Immature natural killer cell (primary cell): ENCODE data around the gene GALNTL6. TPM values are rescaled to one million over a fixed set of nuclear protein-coding genes. Genes with fewer than 3 reads are reported as not detected.

Source experiments
- DNase-seq, 3 donors: peaks; one replicate each; pipeline ENCODE4 v3.0.0; 2022; ENCODE audit warnings: mixed read lengths in 1 of 3
- H3K27ac Mint-ChIP-seq, 6 donors: one replicate each; pipeline ENCODE4 v1.8.0; 2020; ENCODE audit warnings: mixed read lengths in 6 of 6, mild to moderate bottlenecking in 5 of 6, inconsistent platforms in 4 of 6, moderate library complexity in 3 of 6
- H3K27me3 Mint-ChIP-seq, 3 donors: one replicate each; pipeline ENCODE4 v1.8.0; 2020 to 2021; ENCODE audit warnings: low read depth in 3 of 3, mild to moderate bottlenecking in 3 of 3, mixed read lengths in 3 of 3, moderate library complexity in 3 of 3, inconsistent platforms in 1 of 3
- H3K36me3 Mint-ChIP-seq, 3 donors: one replicate each; pipeline ENCODE4 v1.8.0; 2020; ENCODE audit warnings: mixed read lengths in 3 of 3, inconsistent platforms in 2 of 3, mild to moderate bottlenecking in 2 of 3
- H3K4me1 Mint-ChIP-seq, 2 donors: one replicate each; pipeline ENCODE4 v1.8.0; 2020; ENCODE audit warnings: inconsistent platforms in 2 of 2, mild to moderate bottlenecking in 2 of 2, mixed read lengths in 2 of 2, moderate library complexity in 1 of 2
- H3K4me3 Mint-ChIP-seq, 5 donors: one replicate each; pipeline ENCODE4 v1.8.0; 2020; ENCODE audit warnings: mild to moderate bottlenecking in 5 of 5, mixed read lengths in 5 of 5, inconsistent platforms in 3 of 5, moderate library complexity in 3 of 5
- H3K9me3 Mint-ChIP-seq, 6 donors: one replicate each; pipeline ENCODE4 v1.8.0; 2020; ENCODE audit warnings: mild to moderate bottlenecking in 6 of 6, mixed read lengths in 6 of 6, inconsistent platforms in 4 of 6, moderate library complexity in 3 of 6
- polyA plus RNA-seq, 3 donors: library from polyadenylated mRNA; unstranded; fragments of 300-500 nt; fragmentation: Illumina TruSeq; gene quantifications; one replicate each; pipeline ENCODE4 v1.2.3, GENCODE V29; 2021

GALNTL6 gene
- polyA plus RNA-seq, 3 donors from 2014 or later, result not detected

GRCh38 chr4:171924746-171925376 lies 111.7 kb downstream of the GALNTL6 start:
- no peaks in the 10 kb centered on the region for H3K4me1 Mint-ChIP-seq
- H3K36me3 Mint-ChIP-seq, result peaks cover 0 to 3% (median 0%) of the 10 kb centered on the region in 3 donors
- H3K4me3 Mint-ChIP-seq, result no peak overlapping the region
- no peak overlapping the region for H3K27ac Mint-ChIP-seq
- DNase-seq, result no peak
- H3K9me3 Mint-ChIP-seq, result peaks cover 1 to 24% (median 7%) of the 10 kb centered on the region in 6 donors
- peaks cover 0 to 3% (median 0%) of the 10 kb centered on the region in 3 donors for H3K27me3 Mint-ChIP-seq

- no peak for DNase-seq
- no peaks in the 10 kb centered on the region for H3K27me3 Mint-ChIP-seq
- H3K9me3 Mint-ChIP-seq, result peaks cover 3 to 33% (median 9%) of the 10 kb centered on the region in 6 donors
- no peaks in the 10 kb centered on the region for H3K4me1 Mint-ChIP-seq
- no peak overlapping the region for H3K27ac Mint-ChIP-seq
- peaks cover 0 to 3% (median 0%) of the 10 kb centered on the region in 3 donors for H3K36me3 Mint-ChIP-seq
- H3K4me3 Mint-ChIP-seq, result no peak overlapping the region
These were observed 115.1 kb downstream of the GALNTL6 start for GRCh38 chr4:171928336-171928735.

- Mint-ChIP-seq H3K36me3 (peaks cover 0 to 3% (median 0%) of the 10 kb centered on the region in 3 donors), H3K4me1 (no peaks in the 10 kb centered on the region), H3K27ac (no peak overlapping the region), H3K4me3 (no peak overlapping the region), H3K9me3 (peaks cover 3 to 28% (median 9%) of the 10 kb centered on the region in 6 donors), H3K27me3 (peaks cover 0 to 2% (median 0%) of the 10 kb centered on the region in 3 donors)
- DNase-seq, result no peak
These were observed 116.3 kb downstream of the GALNTL6 start for GRCh38 chr4:171929477-171929876.

GRCh38 chr4:171929907-171930306 lies 116.7 kb downstream of the GALNTL6 start:
- DNase-seq, result no peak
- H3K9me3 Mint-ChIP-seq, result peaks cover 5 to 24% (median 11%) of the 10 kb centered on the region in 6 donors
- no peak overlapping the region for H3K4me3 Mint-ChIP-seq
- peaks cover 0 to 2% (median 0%) of the 10 kb centered on the region in 3 donors for H3K27me3 Mint-ChIP-seq
- H3K27ac Mint-ChIP-seq, result no peak overlapping the region
- H3K36me3 Mint-ChIP-seq, result peaks cover 0 to 3% (median 0%) of the 10 kb centered on the region in 3 donors
- H3K4me1 Mint-ChIP-seq, result no peaks in the 10 kb centered on the region

- H3K27me3 Mint-ChIP-seq, result peaks cover 0 to 2% (median 0%) of the 10 kb centered on the region in 3 donors
- DNase-seq, result no peak
- no peak overlapping the region for H3K27ac Mint-ChIP-seq
- no peak overlapping the region for H3K4me3 Mint-ChIP-seq
- peaks cover 6 to 36% (median 13%) of the 10 kb centered on the region in 6 donors for H3K9me3 Mint-ChIP-seq
- H3K4me1 Mint-ChIP-seq, result no peaks in the 10 kb centered on the region
- H3K36me3 Mint-ChIP-seq, result peaks cover 0 to 3% (median 0%) of the 10 kb centered on the region in 3 donors
These were observed 119.0 kb downstream of the GALNTL6 start for GRCh38 chr4:171932238-171932637.

GRCh38 chr4:171940656-171941055 lies 127.5 kb downstream of the GALNTL6 start:
- no peak overlapping the region for H3K27ac Mint-ChIP-seq
- H3K36me3 Mint-ChIP-seq, result no peaks in the 10 kb centered on the region
- peaks cover 0 to 36% (median 11%) of the 10 kb centered on the region in 6 donors for H3K9me3 Mint-ChIP-seq
- no peak overlapping the region for H3K4me3 Mint-ChIP-seq
- no peaks in the 10 kb centered on the region for H3K4me1 Mint-ChIP-seq
- DNase-seq, result no peak
- no peaks in the 10 kb centered on the region for H3K27me3 Mint-ChIP-seq

- Mint-ChIP-seq H3K9me3 (peaks cover 1 to 44% (median 12%) of the 10 kb centered on the region in 6 donors), H3K27ac (no peak overlapping the region), H3K36me3 (peaks cover 0 to 4% (median 0%) of the 10 kb centered on the region in 3 donors), H3K4me1 (no peaks in the 10 kb centered on the region), H3K27me3 (peaks cover 2% of the 10 kb centered on the region in 3 donors), H3K4me3 (no peak overlapping the region)
- DNase-seq, result no peak
These were observed 134.2 kb downstream of the GALNTL6 start for GRCh38 chr4:171947400-171947799.

GRCh38 chr4:171948038-171948437 lies 134.8 kb downstream of the GALNTL6 start:
- Mint-ChIP-seq H3K4me3 (no peak overlapping the region), H3K4me1 (no peaks in the 10 kb centered on the region), H3K36me3 (peaks cover 0 to 4% (median 0%) of the 10 kb centered on the region in 3 donors), H3K27ac (no peak overlapping the region), H3K9me3 (peaks cover 1 to 44% (median 12%) of the 10 kb centered on the region in 6 donors), H3K27me3 (peaks cover 2% of the 10 kb centered on the region in 3 donors)
- no peak for DNase-seq

- H3K27me3 Mint-ChIP-seq, result peaks cover under 1 to 2% (median 2%) of the 10 kb centered on the region in 3 donors
- no peak overlapping the region for H3K27ac Mint-ChIP-seq
- peaks cover 3 to 30% (median 9%) of the 10 kb centered on the region in 6 donors for H3K9me3 Mint-ChIP-seq
- DNase-seq, result no peak
- no peak overlapping the region for H3K4me3 Mint-ChIP-seq
- H3K4me1 Mint-ChIP-seq, result no peaks in the 10 kb centered on the region
- H3K36me3 Mint-ChIP-seq, result peaks cover 0 to 4% (median 0%) of the 10 kb centered on the region in 3 donors
These were observed 141.4 kb downstream of the GALNTL6 start for GRCh38 chr4:171954650-171955049.

GRCh38 chr4:171956678-171957077 lies 143.5 kb downstream of the GALNTL6 start:
- Mint-ChIP-seq H3K9me3 (peaks cover 3 to 21% (median 8%) of the 10 kb centered on the region in 6 donors), H3K36me3 (no peaks in the 10 kb centered on the region), H3K27ac (no peak overlapping the region)

GRCh38 chr4:171962110-171962509 lies 148.9 kb downstream of the GALNTL6 start:
- Mint-ChIP-seq H3K36me3 (no peaks in the 10 kb centered on the region), H3K4me3 (no peak overlapping the region), H3K4me1 (no peaks in the 10 kb centered on the region), H3K27me3 (no peaks in the 10 kb centered on the region), H3K9me3 (peaks cover 7 to 23% (median 11%) of the 10 kb centered on the region in 6 donors), H3K27ac (no peak overlapping the region)
- DNase-seq, result no peak

More at GRCh38 chr4:171956678-171957077, 143.5 kb downstream of the GALNTL6 start:
- H3K4me1 Mint-ChIP-seq, result no peaks in the 10 kb centered on the region
- DNase-seq, result no peak
- no peaks in the 10 kb centered on the region for H3K27me3 Mint-ChIP-seq
- no peak overlapping the region for H3K4me3 Mint-ChIP-seq

GRCh38 chr4:171966356-171966755 lies 153.2 kb downstream of the GALNTL6 start:
- Mint-ChIP-seq H3K9me3 (peaks cover 8 to 36% (median 20%) of the 10 kb centered on the region in 6 donors), H3K27me3 (no peaks in the 10 kb centered on the region), H3K27ac (no peak overlapping the region), H3K4me1 (no peaks in the 10 kb centered on the region), H3K4me3 (no peak overlapping the region), H3K36me3 (peaks cover 0 to 4% (median 0%) of the 10 kb centered on the region in 3 donors)
- DNase-seq, result no peak

GRCh38 chr4:171978216-171978615 lies 165.0 kb downstream of the GALNTL6 start:
- no peak overlapping the region for H3K27ac Mint-ChIP-seq
- peaks cover 3 to 30% (median 14%) of the 10 kb centered on the region in 6 donors for H3K9me3 Mint-ChIP-seq
- H3K4me3 Mint-ChIP-seq, result no peak overlapping the region
- no peaks in the 10 kb centered on the region for H3K36me3 Mint-ChIP-seq
- no peak for DNase-seq
- no peaks in the 10 kb centered on the region for H3K4me1 Mint-ChIP-seq
- H3K27me3 Mint-ChIP-seq, result peaks cover 0 to 2% (median 1%) of the 10 kb centered on the region in 3 donors

GRCh38 chr4:171979461-171979860 lies 166.3 kb downstream of the GALNTL6 start:
- Mint-ChIP-seq H3K9me3 (peaks cover 3 to 38% (median 14%) of the 10 kb centered on the region in 6 donors), H3K27me3 (peaks cover 0 to 2% (median 2%) of the 10 kb centered on the region in 3 donors), H3K27ac (no peak overlapping the region), H3K4me1 (no peaks in the 10 kb centered on the region), H3K4me3 (no peak overlapping the region), H3K36me3 (no peaks in the 10 kb centered on the region)
- no peak for DNase-seq
